ENCODE measurements around the gene FRMD5.

FRMD5 gene

GRCh38 chr15:43975326-43975725 is 219.7 kb downstream of the FRMD5 start:
- DNase-seq (ENCODE audit: low read depth in 2 of 2): no peak

- no peak for DNase-seq (ENCODE audit: low read depth in 2 of 2)
These were observed 220.2 kb downstream of the FRMD5 start for GRCh38 chr15:43974852-43975251.

- DNase-seq (ENCODE audit: low read depth in 2 of 2): no peak
These were observed 225.2 kb downstream of the FRMD5 start for GRCh38 chr15:43969802-43970375.

- DNase-seq (ENCODE audit: low read depth in 2 of 2): no peak
These were observed 226.5 kb downstream of the FRMD5 start for GRCh38 chr15:43968551-43968950.

- no peak for DNase-seq (ENCODE audit: low read depth in 2 of 2)
These were observed 228.4 kb downstream of the FRMD5 start for GRCh38 chr15:43966646-43967045.

- no peak for DNase-seq (ENCODE audit: low read depth in 2 of 2)
These were observed 236.2 kb downstream of the FRMD5 start for GRCh38 chr15:43958861-43959330.

- DNase-seq (ENCODE audit: low read depth in 2 of 2): no peak
These were observed 237.3 kb downstream of the FRMD5 start for GRCh38 chr15:43957724-43958123.

GRCh38 chr15:43955140-43955539 is 239.9 kb downstream of the FRMD5 start:
- no peak for DNase-seq (ENCODE audit: low read depth in 2 of 2)

GRCh38 chr15:43954181-43954621 is 240.9 kb downstream of the FRMD5 start:
- DNase-seq (ENCODE audit: low read depth in 2 of 2): no peak

- no peak for DNase-seq (ENCODE audit: low read depth in 2 of 2)
These were observed 241.7 kb downstream of the FRMD5 start for GRCh38 chr15:43953402-43953801.

GRCh38 chr15:43950531-43950930 is 244.5 kb downstream of the FRMD5 start:
- no peak for DNase-seq (ENCODE audit: low read depth in 2 of 2)

- no peak for DNase-seq (ENCODE audit: low read depth in 2 of 2)
These were observed 246.3 kb downstream of the FRMD5 start for GRCh38 chr15:43948691-43949325.

- DNase-seq (ENCODE audit: low read depth in 2 of 2): no peak
These were observed 251.6 kb downstream of the FRMD5 start for GRCh38 chr15:43943511-43943910.

GRCh38 chr15:43942194-43942593 is 252.9 kb downstream of the FRMD5 start:
- DNase-seq (ENCODE audit: low read depth in 2 of 2): no peak

GRCh38 chr15:43941555-43941954 is 253.5 kb downstream of the FRMD5 start:
- no peak for DNase-seq (ENCODE audit: low read depth in 2 of 2)

GRCh38 chr15:43941071-43941470 is 254.0 kb downstream of the FRMD5 start:
- no peak for DNase-seq (ENCODE audit: low read depth in 2 of 2)

- DNase-seq (ENCODE audit: low read depth in 2 of 2): no peak
These were observed 256.0 kb downstream of the FRMD5 start for GRCh38 chr15:43939070-43939469.

GRCh38 chr15:43934480-43934879 is 260.6 kb downstream of the FRMD5 start:
- DNase-seq (ENCODE audit: low read depth in 2 of 2): no peak

GRCh38 chr15:43932907-43933306 is 262.2 kb downstream of the FRMD5 start:
- no peak for DNase-seq (ENCODE audit: low read depth in 2 of 2)

- no peak for DNase-seq (ENCODE audit: low read depth in 2 of 2)
These were observed 263.2 kb downstream of the FRMD5 start for GRCh38 chr15:43931790-43932435.

GRCh38 chr15:43931119-43931518 is 264.0 kb downstream of the FRMD5 start:
- no peak for DNase-seq (ENCODE audit: low read depth in 2 of 2)

GRCh38 chr15:43930556-43930955 is 264.5 kb downstream of the FRMD5 start:
- no peak for DNase-seq (ENCODE audit: low read depth in 2 of 2)

GRCh38 chr15:43930079-43930478 is 265.0 kb downstream of the FRMD5 start:
- no peak for DNase-seq (ENCODE audit: low read depth in 2 of 2)
